Nephron progenitor cell (in vitro differentiated cells): ENCODE data around the gene CACNA1D.
A peak's percentile ranks its signal among the peaks of the same experiment; 100 is the strongest.

Experiments
- DNase-seq: peaks from one replicate; pipeline ENCODE4 v3.0.0; 2021
- H3K27ac Mint-ChIP-seq: 2 replicates; pipeline ENCODE4 v1.8.0; 2021; ENCODE audit warnings: mild to moderate bottlenecking, moderate library complexity, mixed read lengths
- H3K27me3 Mint-ChIP-seq: 2 replicates; pipeline ENCODE4 v1.8.0; 2021; ENCODE audit warnings: mild to moderate bottlenecking, low read depth, mixed read lengths; ENCODE audit not compliant: poor library complexity
- H3K36me3 Mint-ChIP-seq: 2 replicates; pipeline ENCODE4 v1.8.0; 2021; ENCODE audit warnings: low read depth, mixed read lengths
- H3K4me1 Mint-ChIP-seq: 2 replicates; pipeline ENCODE4 v1.8.0; 2021; ENCODE audit warnings: mixed read lengths
- H3K4me3 Mint-ChIP-seq: 2 replicates; pipeline ENCODE4 v1.8.0; 2021; ENCODE audit warnings: mild to moderate bottlenecking, moderate library complexity, mixed read lengths
- H3K9me3 Mint-ChIP-seq: 2 replicates; pipeline ENCODE4 v1.8.0; 2021; ENCODE audit warnings: mild to moderate bottlenecking, moderate library complexity, mixed read lengths
- TF ChIP-seq, protein P1 (sequence below): fragments of 200-600 bp; sonication (generic); IDR thresholded peaks from 2 replicates; pipeline ENCODE4 v1.5.0; 2021; ENCODE audit warnings: antibody characterized with exemption

The CACNA1D gene

DNA sequence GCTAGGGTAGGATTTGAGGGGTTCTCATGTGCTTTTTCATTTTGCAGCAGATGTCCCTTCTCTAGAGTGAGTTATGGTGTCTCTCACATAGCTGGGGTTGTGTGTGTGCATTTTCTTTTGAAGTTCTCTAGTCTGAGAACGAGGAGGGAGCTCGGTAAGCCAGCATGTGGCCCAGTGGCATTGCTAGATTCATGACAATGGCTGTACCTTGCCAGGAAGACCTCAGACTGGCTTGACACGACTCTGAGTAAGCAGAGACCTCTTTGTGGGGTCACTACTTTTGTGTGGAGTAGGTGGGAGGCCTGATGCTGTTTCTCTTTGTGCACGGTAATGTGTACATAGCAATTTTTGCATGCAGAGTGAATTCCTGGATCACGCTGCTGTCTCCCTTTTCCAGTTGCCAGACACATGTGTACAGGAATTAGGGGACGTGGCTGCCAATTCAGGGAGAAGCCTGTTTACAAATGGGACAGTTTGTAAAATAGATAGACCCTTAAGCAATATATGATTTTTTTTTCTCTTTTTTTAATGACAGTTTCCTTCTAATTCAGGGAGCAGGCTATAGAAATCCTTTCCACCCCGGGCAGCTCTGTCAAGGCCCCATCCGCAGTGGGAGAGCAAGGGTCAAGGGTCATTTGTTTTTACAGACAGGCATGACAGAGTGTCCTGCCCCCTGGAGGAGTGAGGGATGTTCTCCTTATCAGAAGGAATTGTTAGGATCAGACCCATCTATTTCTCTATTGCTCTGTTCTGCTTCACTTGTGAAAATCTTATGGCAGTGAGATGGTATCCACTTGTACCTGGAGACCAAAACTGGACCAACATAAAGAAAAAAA, 4.6 kb downstream of the CACNA1D start:
- Mint-ChIP-seq H3K4me3 (peak overlapping the region; percentile 28), H3K27ac (peak overlapping the region; percentile 18), H3K9me3 (no peaks in the 10 kb centered on the region), H3K27me3 (peaks cover 36% of the 10 kb centered on the region), H3K4me1 (peaks cover 81% of the 10 kb centered on the region), H3K36me3 (no peaks in the 10 kb centered on the region)
- TF ChIP-seq, protein P1, sequence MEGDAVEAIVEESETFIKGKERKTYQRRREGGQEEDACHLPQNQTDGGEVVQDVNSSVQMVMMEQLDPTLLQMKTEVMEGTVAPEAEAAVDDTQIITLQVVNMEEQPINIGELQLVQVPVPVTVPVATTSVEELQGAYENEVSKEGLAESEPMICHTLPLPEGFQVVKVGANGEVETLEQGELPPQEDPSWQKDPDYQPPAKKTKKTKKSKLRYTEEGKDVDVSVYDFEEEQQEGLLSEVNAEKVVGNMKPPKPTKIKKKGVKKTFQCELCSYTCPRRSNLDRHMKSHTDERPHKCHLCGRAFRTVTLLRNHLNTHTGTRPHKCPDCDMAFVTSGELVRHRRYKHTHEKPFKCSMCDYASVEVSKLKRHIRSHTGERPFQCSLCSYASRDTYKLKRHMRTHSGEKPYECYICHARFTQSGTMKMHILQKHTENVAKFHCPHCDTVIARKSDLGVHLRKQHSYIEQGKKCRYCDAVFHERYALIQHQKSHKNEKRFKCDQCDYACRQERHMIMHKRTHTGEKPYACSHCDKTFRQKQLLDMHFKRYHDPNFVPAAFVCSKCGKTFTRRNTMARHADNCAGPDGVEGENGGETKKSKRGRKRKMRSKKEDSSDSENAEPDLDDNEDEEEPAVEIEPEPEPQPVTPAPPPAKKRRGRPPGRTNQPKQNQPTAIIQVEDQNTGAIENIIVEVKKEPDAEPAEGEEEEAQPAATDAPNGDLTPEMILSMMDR = peak; percentile 22
- peak; percentile 51 for DNase-seq

- H3K36me3 Mint-ChIP-seq = no peaks in the 10 kb centered on the region
- H3K4me1 Mint-ChIP-seq = peaks cover 92% of the 10 kb centered on the region
- no peak overlapping the region for H3K27ac Mint-ChIP-seq
- no peaks in the 10 kb centered on the region for H3K9me3 Mint-ChIP-seq
- DNase-seq = no peak
- H3K27me3 Mint-ChIP-seq = peaks cover 30% of the 10 kb centered on the region
- H3K4me3 Mint-ChIP-seq = no peak overlapping the region
- TF ChIP-seq, protein P1 = no peak
These were observed 5.9 kb downstream of the CACNA1D start for GRCh38 chr3:53500165-53500777.

- no peaks in the 10 kb centered on the region for H3K9me3 Mint-ChIP-seq
- H3K36me3 Mint-ChIP-seq = no peaks in the 10 kb centered on the region
- peaks cover 25% of the 10 kb centered on the region for H3K27me3 Mint-ChIP-seq
- H3K4me3 Mint-ChIP-seq = peak overlapping the region; percentile 18
- peaks cover 96% of the 10 kb centered on the region for H3K4me1 Mint-ChIP-seq
- TF ChIP-seq, protein P1 = no peak
- DNase-seq = no peak
- H3K27ac Mint-ChIP-seq = peak overlapping the region; percentile 26
These were observed 6.8 kb downstream of the CACNA1D start for GRCh38 chr3:53501178-53501577.

DNA sequence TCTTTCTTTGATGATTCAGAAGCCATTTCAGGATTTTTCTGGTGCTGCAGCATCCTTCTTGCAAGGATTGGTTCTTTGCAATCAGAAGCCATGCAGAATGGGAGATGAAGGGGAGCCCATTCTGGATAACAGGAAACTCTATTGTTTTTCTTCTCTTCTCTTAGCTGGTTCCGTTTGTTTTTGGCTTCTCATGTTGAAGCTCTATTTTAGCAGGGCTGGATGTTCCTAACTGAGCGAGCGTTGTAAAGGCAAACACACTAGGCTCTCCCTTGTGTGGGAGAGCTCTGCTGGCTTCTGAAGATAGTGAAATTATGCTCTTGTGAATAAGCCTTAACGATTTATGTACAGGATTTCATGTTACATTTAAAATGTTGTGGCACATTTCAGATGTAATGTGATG, 8.3 kb downstream of the CACNA1D start:
- Mint-ChIP-seq H3K4me1 (peaks cover 80% of the 10 kb centered on the region), H3K4me3 (no peak overlapping the region), H3K9me3 (no peaks in the 10 kb centered on the region), H3K36me3 (no peaks in the 10 kb centered on the region), H3K27ac (peak overlapping the region; percentile 17), H3K27me3 (peaks cover 11% of the 10 kb centered on the region)
- DNase-seq = no peak
- TF ChIP-seq, protein P1 = no peak

GRCh38 chr3:53503195-53503594, 8.8 kb downstream of the CACNA1D start:
- H3K4me3 Mint-ChIP-seq = no peak overlapping the region

More at GRCh38 chr3:53503195-53503594, 8.8 kb downstream of the CACNA1D start:
- no peaks in the 10 kb centered on the region for H3K36me3 Mint-ChIP-seq
- no peak overlapping the region for H3K27ac Mint-ChIP-seq
- no peak for DNase-seq
- TF ChIP-seq, protein P1 = no peak
- H3K27me3 Mint-ChIP-seq = peaks cover 8% of the 10 kb centered on the region
- H3K4me1 Mint-ChIP-seq = peaks cover 76% of the 10 kb centered on the region
- no peaks in the 10 kb centered on the region for H3K9me3 Mint-ChIP-seq
